ENCODE data around the gene STN1. TPM values are rescaled to one million over a fixed set of nuclear protein-coding genes. Genes with fewer than 3 reads are reported as not detected.
"Not testable (repeated sequence)": the region's sequence is repeated elsewhere in the genome, so short reads cannot be mapped to it uniquely, and the experiment has no call there.

STN1 gene
- polyA plus RNA-seq, 4 donors: 11.2 to 18.1 (median 14.9) TPM

- DNase-seq (no peak), FAIRE-seq (no peak)
- Histone ChIP-seq H3K4me1 (ENCODE audit: control insufficient read depth in 3 of 3, insufficient read depth in 2 of 3, low read depth in 1 of 3, low read length in 2 of 3) (peaks cover 0 to 58% (median 21%) of the 10 kb centered on the region in 3 donors), H3K36me3 (ENCODE audit: control insufficient read depth in 3 of 3, insufficient read depth in 2 of 3, low read depth in 1 of 3, low read length in 3 of 3) (peaks cover 0 to 36% (median 0%) of the 10 kb centered on the region in 3 donors), H3K9me3 (ENCODE audit: control insufficient read depth in 2 of 2, insufficient read depth in 1 of 2, low read depth in 1 of 2, low read length in 1 of 2) (no peaks in the 10 kb centered on the region), H3K4me3 (ENCODE audit: low read depth in 1 of 3, low read length in 3 of 3) (no peak overlapping the region), H3K27me3 (ENCODE audit: control insufficient read depth in 3 of 3, insufficient read depth in 3 of 3, low read length in 3 of 3) (no peaks in the 10 kb centered on the region), H3K27ac (ENCODE audit: low read depth in 1 of 3, low read length in 2 of 3) (no peak overlapping the region)
- 79 to 88% (median 80%) methylated on average over 6 to 7 of the region's 7 CpGs for WGBS, 3 donors
Observed at GRCh38 chr10:103847346-103847745, 70.6 kb downstream of the STN1 start.

- H3K27ac ChIP-seq (ENCODE audit: low read depth in 1 of 3, low read length in 2 of 3): peak overlapping the region in 2 of 3 donors; percentile 7 to 70
- FAIRE-seq: no peak
- WGBS, 3 donors: 33 to 52% (median 36%) methylated on average over 5 of the region's 5 CpGs
Observed at GRCh38 chr10:103845972-103846371, 72.0 kb downstream of the STN1 start.

GRCh38 chr10:103845346-103845745 is 72.6 kb downstream of the STN1 start:
- H3K4me3 ChIP-seq (ENCODE audit: low read depth in 1 of 3, low read length in 3 of 3); H3K27me3 ChIP-seq (ENCODE audit: control insufficient read depth in 3 of 3, insufficient read depth in 3 of 3, low read length in 3 of 3); FAIRE-seq; DNase-seq; H3K9me3 ChIP-seq (ENCODE audit: control insufficient read depth in 2 of 2, insufficient read depth in 1 of 2, low read depth in 1 of 2, low read length in 1 of 2): not testable (repeated sequence)
- H3K27ac ChIP-seq (ENCODE audit: low read depth in 1 of 3, low read length in 2 of 3): peak overlapping the region in 1 of 3 donors; percentile 70
- peaks cover 0 to 31% (median 0%) of the 10 kb centered on the region in 3 donors for H3K36me3 ChIP-seq (ENCODE audit: control insufficient read depth in 3 of 3, insufficient read depth in 2 of 3, low read depth in 1 of 3, low read length in 3 of 3)
- peaks cover 0 to 52% (median 18%) of the 10 kb centered on the region in 3 donors for H3K4me1 ChIP-seq (ENCODE audit: control insufficient read depth in 3 of 3, insufficient read depth in 2 of 3, low read depth in 1 of 3, low read length in 2 of 3)
- WGBS, 3 donors: 76 to 88% (median 78%) methylated on average over 3 of the region's 3 CpGs

More at GRCh38 chr10:103845972-103846371, 72.0 kb downstream of the STN1 start:
- Histone ChIP-seq H3K4me3 (ENCODE audit: low read depth in 1 of 3, low read length in 3 of 3) (no peak overlapping the region), H3K27me3 (ENCODE audit: control insufficient read depth in 3 of 3, insufficient read depth in 3 of 3, low read length in 3 of 3) (no peaks in the 10 kb centered on the region), H3K4me1 (ENCODE audit: control insufficient read depth in 3 of 3, insufficient read depth in 2 of 3, low read depth in 1 of 3, low read length in 2 of 3) (peaks cover 0 to 52% (median 21%) of the 10 kb centered on the region in 3 donors), H3K36me3 (ENCODE audit: control insufficient read depth in 3 of 3, insufficient read depth in 2 of 3, low read depth in 1 of 3, low read length in 3 of 3) (peaks cover 0 to 34% (median 0%) of the 10 kb centered on the region in 3 donors), H3K9me3 (ENCODE audit: control insufficient read depth in 2 of 2, insufficient read depth in 1 of 2, low read depth in 1 of 2, low read length in 1 of 2) (no peaks in the 10 kb centered on the region)
- DNase-seq: peak; percentile 33 to 68

- no peak for DNase-seq
- H3K27me3 ChIP-seq (ENCODE audit: control insufficient read depth in 3 of 3, insufficient read depth in 3 of 3, low read length in 3 of 3): no peaks in the 10 kb centered on the region
- no peak overlapping the region for H3K4me3 ChIP-seq (ENCODE audit: low read depth in 1 of 3, low read length in 3 of 3)
- no peaks in the 10 kb centered on the region for H3K9me3 ChIP-seq (ENCODE audit: control insufficient read depth in 2 of 2, insufficient read depth in 1 of 2, low read depth in 1 of 2, low read length in 1 of 2)
- H3K36me3 ChIP-seq (ENCODE audit: control insufficient read depth in 3 of 3, insufficient read depth in 2 of 3, low read depth in 1 of 3, low read length in 3 of 3): peaks cover 0 to 28% (median 0%) of the 10 kb centered on the region in 3 donors
- WGBS, 3 donors: 48 to 51% (median 49%) methylated on average over 6 of the region's 6 CpGs
- no peak for FAIRE-seq
- peaks cover 0 to 51% (median 15%) of the 10 kb centered on the region in 3 donors for H3K4me1 ChIP-seq (ENCODE audit: control insufficient read depth in 3 of 3, insufficient read depth in 2 of 3, low read depth in 1 of 3, low read length in 2 of 3)
- no peak overlapping the region for H3K27ac ChIP-seq (ENCODE audit: low read depth in 1 of 3, low read length in 2 of 3)
Observed at GRCh38 chr10:103843854-103844570, 74.0 kb downstream of the STN1 start.

GRCh38 chr10:103843045-103843444 is 74.9 kb downstream of the STN1 start:
- Histone ChIP-seq H3K9me3 (ENCODE audit: control insufficient read depth in 2 of 2, insufficient read depth in 1 of 2, low read depth in 1 of 2, low read length in 1 of 2) (no peaks in the 10 kb centered on the region), H3K27ac (ENCODE audit: low read depth in 1 of 3, low read length in 2 of 3) (no peak overlapping the region), H3K27me3 (ENCODE audit: control insufficient read depth in 3 of 3, insufficient read depth in 3 of 3, low read length in 3 of 3) (no peaks in the 10 kb centered on the region), H3K4me1 (ENCODE audit: control insufficient read depth in 3 of 3, insufficient read depth in 2 of 3, low read depth in 1 of 3, low read length in 2 of 3) (peaks cover 0 to 56% (median 17%) of the 10 kb centered on the region in 3 donors), H3K36me3 (ENCODE audit: control insufficient read depth in 3 of 3, insufficient read depth in 2 of 3, low read depth in 1 of 3, low read length in 3 of 3) (peaks cover 0 to 26% (median 0%) of the 10 kb centered on the region in 3 donors), H3K4me3 (ENCODE audit: low read depth in 1 of 3, low read length in 3 of 3) (no peak overlapping the region)
- FAIRE-seq: no peak
- WGBS, 3 donors: 59 to 80% (median 72%) methylated on average over 3 of the region's 3 CpGs
- no peak for DNase-seq

- Histone ChIP-seq H3K9me3 (ENCODE audit: control insufficient read depth in 2 of 2, insufficient read depth in 1 of 2, low read depth in 1 of 2, low read length in 1 of 2) (no peaks in the 10 kb centered on the region), H3K36me3 (ENCODE audit: control insufficient read depth in 3 of 3, insufficient read depth in 2 of 3, low read depth in 1 of 3, low read length in 3 of 3) (peaks cover 0 to 26% (median 0%) of the 10 kb centered on the region in 3 donors), H3K4me1 (ENCODE audit: control insufficient read depth in 3 of 3, insufficient read depth in 2 of 3, low read depth in 1 of 3, low read length in 2 of 3) (peaks cover 0 to 60% (median 18%) of the 10 kb centered on the region in 3 donors), H3K27ac (ENCODE audit: low read depth in 1 of 3, low read length in 2 of 3) (no peak overlapping the region), H3K27me3 (ENCODE audit: control insufficient read depth in 3 of 3, insufficient read depth in 3 of 3, low read length in 3 of 3) (no peaks in the 10 kb centered on the region), H3K4me3 (ENCODE audit: low read depth in 1 of 3, low read length in 3 of 3) (no peak overlapping the region)
- no peak for FAIRE-seq
- no peak for DNase-seq
- WGBS, 3 donors: 48 to 59% (median 51%) methylated on average over 7 of the region's 7 CpGs
Observed at GRCh38 chr10:103842605-103843004, 75.4 kb downstream of the STN1 start.

GRCh38 chr10:103841519-103841918 is 76.5 kb downstream of the STN1 start:
- Histone ChIP-seq H3K27ac (ENCODE audit: low read depth in 1 of 3, low read length in 2 of 3) (no peak overlapping the region), H3K4me3 (ENCODE audit: low read depth in 1 of 3, low read length in 3 of 3) (no peak overlapping the region), H3K9me3 (ENCODE audit: control insufficient read depth in 2 of 2, insufficient read depth in 1 of 2, low read depth in 1 of 2, low read length in 1 of 2) (no peaks in the 10 kb centered on the region), H3K27me3 (ENCODE audit: control insufficient read depth in 3 of 3, insufficient read depth in 3 of 3, low read length in 3 of 3) (no peaks in the 10 kb centered on the region), H3K4me1 (ENCODE audit: control insufficient read depth in 3 of 3, insufficient read depth in 2 of 3, low read depth in 1 of 3, low read length in 2 of 3) (peaks cover 0 to 66% (median 18%) of the 10 kb centered on the region in 3 donors), H3K36me3 (ENCODE audit: control insufficient read depth in 3 of 3, insufficient read depth in 2 of 3, low read depth in 1 of 3, low read length in 3 of 3) (peaks cover 0 to 22% (median 0%) of the 10 kb centered on the region in 3 donors)
- DNase-seq: no peak
- no peak for FAIRE-seq
- 87 to 92% (median 88%) methylated on average over 7 of the region's 7 CpGs for WGBS, 3 donors

GRCh38 chr10:103840740-103841070 is 77.3 kb downstream of the STN1 start:
- peaks cover 0 to 66% (median 10%) of the 10 kb centered on the region in 3 donors for H3K4me1 ChIP-seq (ENCODE audit: control insufficient read depth in 3 of 3, insufficient read depth in 2 of 3, low read depth in 1 of 3, low read length in 2 of 3)
- no peak for DNase-seq
- no peaks in the 10 kb centered on the region for H3K9me3 ChIP-seq (ENCODE audit: control insufficient read depth in 2 of 2, insufficient read depth in 1 of 2, low read depth in 1 of 2, low read length in 1 of 2)
- FAIRE-seq: no peak
- H3K4me3 ChIP-seq (ENCODE audit: low read depth in 1 of 3, low read length in 3 of 3): no peak overlapping the region
- WGBS, 3 donors: 76 to 98% (median 91%) methylated on average over 4 of the region's 4 CpGs
- H3K27ac ChIP-seq (ENCODE audit: low read depth in 1 of 3, low read length in 2 of 3): peak overlapping the region in 1 of 3 donors; percentile 36
- H3K36me3 ChIP-seq (ENCODE audit: control insufficient read depth in 3 of 3, insufficient read depth in 2 of 3, low read depth in 1 of 3, low read length in 3 of 3): peaks cover 0 to 22% (median 0%) of the 10 kb centered on the region in 3 donors
- no peaks in the 10 kb centered on the region for H3K27me3 ChIP-seq (ENCODE audit: control insufficient read depth in 3 of 3, insufficient read depth in 3 of 3, low read length in 3 of 3)
